Gastroesophageal sphincter (tissue), 3 donors: Measurements from ENCODE around the gene MEX3C.

ENCODE experiments used
- CTCF ChIP-seq, 4 experiments: fragments of 200-600 bp in 2 of 4; fragments of 450-650 bp in 2 of 4; sonication (generic) in 1 of 4; IDR thresholded peaks; one replicate each; pipeline ENCODE4 v1.5.1; 2017 to 2019; ENCODE audit warnings: antibody characterized with exemption in 4 of 4, mild to moderate bottlenecking in 2 of 4, moderate library complexity in 2 of 4
- EP300 ChIP-seq: sonication (generic); formaldehyde crosslinking; IDR thresholded peaks from one replicate; pipeline ENCODE4 v1.6.1; 2017; ENCODE audit warnings: antibody characterized with exemption, mild to moderate bottlenecking
- POLR2A ChIP-seq, 2 donors: fragments of 450-650 bp; IDR thresholded peaks; one replicate each; pipeline ENCODE4 v1.6.1; 2017; ENCODE audit warnings: antibody characterized with exemption in 2 of 2, mild to moderate bottlenecking in 2 of 2, moderate library complexity in 1 of 2
- POLR2AphosphoS5 ChIP-seq: sonication (generic); formaldehyde crosslinking; IDR thresholded peaks from one replicate; pipeline ENCODE4 v1.6.1; 2017; ENCODE audit warnings: antibody characterized with exemption

- TF ChIP-seq CTCF (IDR thresholded peaks at IDR 0.05) (no peak), EP300 (no peak), POLR2A (IDR thresholded peaks at IDR 0.05) (no peak), POLR2AphosphoS5 (no peak)
These were observed 15.1 kb upstream of the MEX3C start for GRCh38 chr18:51212606-51213005.
